Brain pericyte (primary cell): Measurements from ENCODE around the gene TMEM243.
"Not testable (repeated sequence)": the region's sequence is repeated elsewhere in the genome, so short reads cannot be mapped to it uniquely, and the experiment has no call there.

ENCODE experiments used
- DNase-seq: peaks from one replicate; pipeline ENCODE4 v3.0.0-alpha.2; 2012; ENCODE audit warnings: low read depth, low spot score

Gene TMEM243

GRCh38 chr7:87212498-87212897 lies 7.0 kb downstream of the TMEM243 start:
- no peak for DNase-seq

DNA sequence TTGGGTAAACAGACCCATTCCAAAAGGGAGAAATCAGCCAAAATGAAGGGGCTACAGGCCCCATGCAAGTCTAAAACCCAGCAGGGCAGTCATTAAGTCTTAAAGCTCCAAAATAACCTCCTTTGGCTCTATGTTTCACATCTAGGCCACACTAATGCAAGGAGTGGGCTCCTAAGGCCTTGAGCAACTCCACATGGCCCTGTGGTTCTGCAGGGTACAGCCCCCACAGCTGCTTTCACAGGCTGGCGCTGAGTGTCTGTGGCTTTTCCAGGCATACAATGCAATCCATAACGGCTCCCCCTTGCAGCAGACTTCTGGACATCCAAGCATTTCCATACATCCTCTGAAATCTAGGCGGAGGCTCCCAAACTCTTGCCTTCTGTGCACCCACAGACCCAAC lies 9.0 kb downstream of the TMEM243 start:
- no peak for DNase-seq

GRCh38 chr7:87209295-87209924 lies 10.1 kb downstream of the TMEM243 start:
- no peak for DNase-seq

GRCh38 chr7:87206361-87206760 lies 13.2 kb downstream of the TMEM243 start:
- no peak for DNase-seq

GRCh38 chr7:87205701-87206100 lies 13.8 kb downstream of the TMEM243 start:
- not testable (repeated sequence) for DNase-seq

GRCh38 chr7:87204933-87205332 lies 14.6 kb downstream of the TMEM243 start:
- no peak for DNase-seq

DNA sequence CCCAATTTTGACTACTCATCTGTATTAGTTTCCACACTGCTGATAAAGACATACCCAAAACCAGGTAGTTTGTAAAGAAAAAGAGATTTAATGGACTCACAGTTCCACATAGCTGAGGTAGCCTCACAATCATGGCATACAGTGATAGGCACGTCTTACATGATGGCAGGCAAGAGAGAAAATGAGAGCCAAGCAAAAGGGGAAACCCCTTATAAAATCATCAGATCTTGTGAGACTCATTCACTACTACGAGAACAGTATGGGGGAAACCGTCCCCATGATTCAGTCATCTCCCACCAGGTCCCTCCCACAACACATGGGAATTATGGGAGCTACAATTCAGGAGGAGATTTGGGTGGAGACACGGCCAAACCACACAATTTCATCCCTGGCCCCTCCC lies 15.6 kb downstream of the TMEM243 start:
- DNase-seq: not testable (repeated sequence)

DNA sequence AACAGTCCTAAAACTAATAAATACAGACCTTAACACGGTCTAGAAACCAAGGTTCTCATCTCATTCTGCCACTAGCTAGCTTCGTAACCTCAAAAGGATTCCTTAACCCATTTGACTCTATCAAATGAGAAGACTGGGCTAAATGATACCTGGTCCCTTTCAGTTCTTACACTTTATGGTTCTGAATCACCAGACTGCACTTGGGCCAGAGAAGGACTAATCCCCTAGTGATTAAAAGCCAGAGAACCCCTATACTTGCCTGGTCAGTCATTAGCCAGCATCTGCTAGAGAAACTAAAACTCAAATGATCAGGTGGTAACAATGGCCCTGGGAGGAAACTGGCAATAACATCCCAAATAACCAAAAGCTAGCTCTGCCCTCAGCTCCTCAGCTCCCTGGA lies 16.8 kb downstream of the TMEM243 start:
- DNase-seq: no peak

- no peak for DNase-seq
Measured at GRCh38 chr7:87202208-87202607, 17.3 kb downstream of the TMEM243 start.

DNA sequence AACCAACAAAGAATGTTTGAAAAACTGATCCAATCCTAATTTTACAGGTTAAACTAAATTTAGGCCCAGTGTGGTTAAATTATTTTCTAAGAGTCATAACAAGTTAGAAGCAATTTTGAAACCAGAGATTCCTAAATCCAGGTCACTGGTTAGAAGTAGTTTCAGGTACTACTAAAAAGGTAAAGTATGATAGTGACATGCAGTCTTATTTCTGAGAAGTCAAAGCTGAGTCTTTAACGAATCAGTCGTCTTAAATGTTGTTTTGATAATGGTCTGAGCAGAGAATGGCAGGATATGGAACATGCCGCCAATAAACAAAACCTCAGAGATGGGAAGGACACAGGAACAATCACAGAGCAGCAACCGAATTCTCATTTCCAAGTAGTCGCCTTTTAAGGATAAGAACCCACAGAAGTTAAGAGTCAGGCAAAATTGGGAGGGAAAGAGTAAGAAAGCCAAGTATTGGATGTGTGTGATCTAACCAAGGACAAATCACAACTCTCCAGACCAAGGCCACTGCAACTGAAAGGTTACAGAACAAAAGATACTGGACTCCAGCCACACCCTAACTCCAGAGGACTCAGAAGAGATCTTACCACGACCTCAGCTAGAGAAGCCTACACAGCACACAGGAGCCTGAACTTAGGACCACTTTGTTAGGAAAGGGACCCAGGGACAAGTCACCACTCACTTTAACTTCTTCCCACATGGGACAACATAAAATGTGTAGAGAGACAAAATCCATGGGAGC lies 19.7 kb downstream of the TMEM243 start:
- no peak for DNase-seq

DNA sequence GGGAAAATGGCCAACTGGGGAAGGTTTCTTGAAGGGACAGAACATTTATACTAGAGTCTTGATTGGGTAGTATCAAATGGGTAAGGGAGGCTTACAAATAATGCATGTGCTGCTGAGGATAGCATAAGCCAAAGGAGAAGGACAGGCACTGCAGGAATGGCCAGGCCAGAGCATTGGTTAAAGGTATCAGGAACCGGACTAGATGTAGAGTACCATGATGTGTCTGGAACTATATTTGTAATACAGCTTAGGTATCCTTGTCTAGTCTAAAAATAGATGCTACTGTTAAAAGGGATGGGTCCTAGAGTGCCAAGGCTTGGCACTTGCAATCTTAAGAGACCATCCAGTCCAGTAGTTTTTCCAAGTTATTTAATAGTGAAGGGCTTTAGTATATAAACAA lies 20.3 kb downstream of the TMEM243 start:
- no peak for DNase-seq

GRCh38 chr7:87193912-87194311 lies 25.6 kb downstream of the TMEM243 start:
- no peak for DNase-seq

DNA sequence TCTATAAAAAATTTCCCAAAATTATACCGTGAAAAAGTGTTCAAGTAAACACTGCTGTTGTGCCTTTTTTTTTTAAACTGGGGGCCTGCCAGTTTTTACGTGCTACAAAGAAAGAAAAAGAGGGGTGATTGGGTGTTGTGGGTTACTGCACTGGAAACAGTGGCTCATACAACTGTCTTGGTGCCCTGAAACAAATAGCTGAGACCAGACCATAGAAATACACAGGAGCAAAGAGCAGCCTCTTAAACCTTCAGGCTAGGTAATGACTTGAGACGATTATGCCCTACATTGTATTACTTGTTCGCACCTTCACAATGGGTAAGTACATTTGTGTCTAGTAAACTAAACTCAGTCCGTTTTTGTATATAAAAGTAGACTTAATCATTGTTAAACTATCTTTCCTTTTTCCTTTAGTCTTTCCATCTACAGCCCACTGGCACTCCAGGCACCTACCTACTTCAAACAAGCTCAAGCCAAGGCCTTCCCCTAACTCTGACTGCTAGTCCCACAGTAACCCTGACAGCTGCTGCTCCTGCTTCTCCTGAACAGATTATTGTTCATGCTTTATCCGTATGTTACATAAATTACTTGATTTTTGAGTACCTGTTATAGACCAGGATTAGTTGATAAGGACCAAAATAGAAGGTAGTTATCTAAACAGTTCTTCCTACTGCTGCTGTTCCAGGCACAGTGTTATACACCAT lies 26.6 kb downstream of the TMEM243 start:
- DNase-seq: no peak

DNA sequence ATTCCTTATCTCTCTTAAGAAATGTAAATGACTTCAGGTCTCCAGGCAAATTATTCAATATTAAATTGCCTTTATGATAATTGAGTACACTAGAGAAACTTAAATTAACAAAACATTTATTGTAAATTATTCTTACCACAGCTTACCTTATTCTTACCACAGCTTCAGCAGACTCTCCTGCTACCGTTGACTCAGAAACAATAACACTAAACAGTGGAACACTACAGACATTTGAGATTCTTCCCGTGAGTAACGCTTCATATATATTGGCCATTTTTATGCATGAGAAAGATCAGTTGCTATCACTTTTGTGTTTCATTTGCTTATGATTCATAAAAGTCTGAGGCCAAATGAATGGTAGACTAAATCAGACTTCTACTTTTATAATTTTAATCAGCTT lies 28.7 kb downstream of the TMEM243 start:
- DNase-seq: no peak

DNA sequence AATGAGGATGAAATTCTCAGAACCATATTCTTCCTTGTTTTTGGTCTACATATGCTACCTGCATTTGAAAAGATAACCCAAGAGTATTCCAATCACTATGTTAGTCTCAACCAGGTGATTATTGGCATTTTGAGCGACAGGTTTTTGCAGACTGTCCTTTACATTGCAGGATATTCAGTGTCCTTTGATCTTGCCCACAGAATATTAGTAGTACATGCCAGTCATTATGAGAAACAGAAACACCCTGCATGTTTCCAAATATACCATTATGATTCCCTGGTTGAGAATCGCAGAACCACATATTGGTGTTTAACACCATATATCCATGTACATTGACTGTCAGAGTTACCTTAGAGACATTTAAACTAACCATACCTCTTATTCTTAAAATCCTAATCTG lies 30.6 kb downstream of the TMEM243 start:
- DNase-seq: no peak

DNA sequence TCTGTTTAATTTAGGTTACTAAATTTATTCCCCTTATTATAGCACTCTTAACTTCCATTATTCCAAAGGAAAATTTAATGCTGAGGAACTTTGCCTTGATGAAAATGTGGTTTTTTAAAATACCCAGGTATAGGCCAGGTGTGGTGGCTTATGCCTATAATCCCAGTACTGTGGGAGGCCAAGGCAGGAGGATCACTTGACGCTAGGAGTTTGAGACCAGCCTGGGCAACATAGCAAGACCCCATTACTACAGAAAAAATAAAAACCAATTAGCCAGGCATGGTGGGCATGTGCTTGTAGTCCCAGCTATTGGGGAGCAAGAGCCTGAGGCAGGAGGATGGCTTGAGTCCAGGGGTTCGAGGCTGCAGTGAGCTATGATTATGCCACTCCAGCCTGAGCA lies 32.4 kb downstream of the TMEM243 start:
- no peak for DNase-seq

DNA sequence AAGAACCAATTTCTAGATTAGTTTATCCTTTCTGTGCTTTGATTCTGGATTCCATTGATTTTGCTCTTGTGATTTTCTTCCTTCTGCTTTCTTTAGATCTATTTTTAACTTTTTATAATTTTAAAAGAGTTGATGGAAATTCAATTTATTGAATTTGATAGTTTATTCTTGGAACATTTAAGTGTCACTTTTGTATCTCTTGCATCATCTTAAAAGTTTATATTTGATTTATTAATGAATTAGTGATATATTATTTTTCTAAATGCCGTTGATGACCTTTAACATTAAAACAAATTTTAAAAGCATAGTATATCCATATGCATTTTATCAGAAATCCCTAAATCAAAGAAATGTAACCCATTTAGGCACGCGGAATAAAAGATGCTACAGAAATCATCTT lies 40.4 kb downstream of the TMEM243 start:
- no peak for DNase-seq

GRCh38 chr7:87178320-87178719 lies 41.2 kb downstream of the TMEM243 start:
- no peak for DNase-seq

GRCh38 chr7:87173471-87173870 lies 46.1 kb downstream of the TMEM243 start:
- no peak for DNase-seq

DNA sequence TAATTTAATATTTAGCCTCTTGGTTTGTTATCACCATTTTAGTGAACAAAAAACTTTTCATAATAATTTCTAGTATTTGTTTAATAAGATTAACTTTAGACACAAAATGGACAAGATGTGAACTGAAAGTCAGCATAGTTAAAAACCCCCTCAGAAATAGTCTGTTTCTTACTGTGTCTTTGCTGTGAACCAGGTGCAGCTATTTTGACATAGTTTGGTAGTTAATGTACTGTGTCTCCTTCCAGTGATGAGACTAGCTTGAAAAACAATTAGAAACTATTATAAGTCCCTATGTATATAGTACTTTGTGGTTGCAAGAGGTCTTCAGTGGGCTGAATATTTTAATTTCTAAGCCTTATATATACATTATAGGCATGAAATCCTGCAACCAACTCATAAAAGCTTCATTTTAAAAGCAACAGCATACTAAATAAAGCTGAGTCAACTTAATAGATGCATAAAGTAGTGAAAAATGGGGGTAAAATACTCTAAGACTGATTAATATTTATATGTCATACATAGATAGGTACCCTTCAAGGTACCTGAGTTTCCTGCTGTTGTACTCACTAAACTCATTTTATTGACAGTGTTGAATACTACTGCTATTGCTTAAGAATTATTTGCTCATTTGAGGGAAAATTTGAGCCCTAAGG lies 48.1 kb downstream of the TMEM243 start:
- DNase-seq: no peak

DNA sequence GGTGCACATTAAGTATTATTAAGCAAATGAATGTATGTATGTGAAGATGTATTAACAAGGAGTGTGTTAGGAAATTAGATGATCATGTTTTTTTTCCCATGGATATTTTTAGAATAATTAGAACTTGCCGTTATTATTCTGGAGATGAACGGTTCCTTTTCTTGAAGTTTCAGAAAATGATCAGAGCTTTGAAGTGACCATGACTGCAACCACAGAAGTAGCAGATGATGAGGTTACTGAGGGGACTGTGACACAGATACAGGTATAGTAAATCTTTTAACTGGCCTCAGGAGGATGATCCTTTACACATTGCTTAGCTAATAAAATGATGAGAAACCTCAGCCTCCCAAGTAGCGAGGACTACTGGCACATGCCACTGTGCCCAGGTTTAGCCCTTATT lies 48.7 kb downstream of the TMEM243 start:
- DNase-seq: no peak

DNA sequence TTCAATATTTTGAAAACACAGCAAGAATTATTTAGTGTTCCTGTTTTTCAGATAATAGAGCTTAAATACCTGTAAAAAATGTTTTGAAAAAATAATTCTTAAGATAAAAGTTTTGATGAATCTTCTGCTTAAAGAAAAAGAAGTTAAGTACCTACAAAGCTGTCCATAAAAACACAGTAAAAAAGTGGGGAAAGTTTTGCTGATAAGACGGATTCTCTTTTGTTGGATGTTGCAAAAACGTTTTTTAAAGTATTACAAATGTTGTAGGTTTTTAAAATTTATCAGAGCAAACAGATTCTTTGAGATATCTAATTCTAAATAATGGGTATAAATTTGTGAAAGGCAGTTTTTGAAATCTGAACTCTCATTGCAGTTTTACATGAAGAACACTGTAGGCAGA lies 55.1 kb downstream of the TMEM243 start:
- no peak for DNase-seq
